Stimulated activated CD8-positive, alpha-beta memory T cell treated with anti-CD3 and anti-CD28 coated beads, Interleukin-12 subunit alpha, Interleukin-12 subunit beta, amount 100 ng/mL, for 24 hours (primary cell): Measurements from ENCODE around the gene C6orf141.

Experiments
- DNase-seq: peaks from one replicate; pipeline ENCODE4 v3.0.0-alpha.2; 2020; ENCODE audit errors: extremely low read depth

The C6orf141 gene

DNA sequence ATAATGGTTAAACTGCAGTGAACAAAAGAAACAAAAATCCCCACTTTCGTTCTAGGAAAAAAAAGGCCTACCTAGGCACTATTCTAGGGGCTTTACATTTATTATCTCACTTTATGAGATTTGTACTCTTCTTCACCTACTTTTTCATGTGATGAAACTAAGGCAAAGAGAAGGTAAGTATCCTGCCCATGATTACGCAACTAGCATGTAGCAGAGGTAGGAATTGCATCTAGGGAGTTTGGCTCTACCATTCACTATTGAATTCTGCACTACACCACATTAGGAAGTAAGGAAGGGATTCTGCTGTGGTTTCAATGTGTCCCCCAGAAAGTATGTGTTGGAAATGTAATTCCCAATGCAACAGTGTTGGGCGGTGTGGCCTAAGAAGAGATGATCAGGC is 11.4 kb upstream of the C6orf141 start:
- no peak for DNase-seq

DNA sequence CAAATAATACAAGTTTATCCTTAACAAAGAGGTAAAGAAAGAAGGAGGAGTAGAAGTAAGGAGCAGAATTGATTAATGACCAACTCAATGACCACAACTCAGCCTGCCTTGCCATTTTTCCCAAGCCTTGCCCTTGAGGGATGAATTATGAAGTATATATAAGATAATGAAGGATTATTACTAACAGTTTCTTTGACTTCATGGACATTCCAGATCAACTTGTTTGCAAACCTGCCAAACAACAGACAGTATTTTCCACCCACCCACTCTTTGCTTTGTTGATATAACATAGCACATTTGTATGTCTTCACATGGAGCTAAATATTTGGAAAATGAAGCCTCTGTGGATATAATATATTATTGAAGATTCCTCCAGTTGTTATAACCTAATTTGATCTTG is 9.9 kb upstream of the C6orf141 start:
- DNase-seq = no peak

DNA sequence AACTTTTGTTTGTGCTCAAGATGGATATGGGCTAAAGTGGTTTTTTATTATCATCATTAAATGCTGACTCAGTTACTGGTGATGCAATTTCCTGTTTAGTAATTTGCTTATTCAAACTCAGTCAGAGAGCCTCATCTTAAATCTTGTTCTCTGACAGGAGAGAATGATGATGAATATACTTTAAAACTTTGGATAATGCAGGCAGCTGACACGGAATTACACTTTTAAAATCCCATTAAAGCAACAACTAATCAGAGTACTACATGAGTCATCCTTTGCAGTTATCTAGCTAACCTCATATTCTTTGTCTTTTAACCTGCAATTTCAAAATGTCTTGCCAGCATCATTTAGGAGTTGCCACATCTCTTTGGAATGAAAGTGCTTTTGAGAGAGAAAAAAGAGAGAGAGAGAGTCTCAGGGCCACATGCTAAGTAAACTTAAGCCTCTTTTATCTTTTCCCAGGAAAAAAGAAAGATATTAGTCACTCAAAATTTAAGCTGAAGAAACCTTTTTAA is 9.2 kb upstream of the C6orf141 start:
- DNase-seq = no peak

DNA sequence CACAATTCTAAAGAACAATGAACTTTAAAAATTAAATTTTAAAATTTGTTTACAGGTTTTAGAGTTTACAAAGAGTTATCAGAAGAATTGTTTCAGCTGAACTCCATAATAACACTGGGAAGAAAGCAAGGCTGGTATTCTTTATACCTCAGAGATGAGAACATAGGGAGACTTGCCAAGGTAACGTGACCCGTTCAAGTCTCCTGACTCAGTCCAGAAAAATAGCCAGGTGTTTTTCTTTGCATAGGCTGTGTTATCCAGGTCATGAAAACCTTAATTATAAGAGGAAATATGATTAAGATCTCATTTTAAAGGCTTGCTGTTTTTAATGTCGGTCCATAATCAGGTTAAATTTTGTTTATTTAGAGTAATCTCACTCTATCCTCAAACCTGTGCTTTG is 8.5 kb upstream of the C6orf141 start:
- DNase-seq = no peak

DNA sequence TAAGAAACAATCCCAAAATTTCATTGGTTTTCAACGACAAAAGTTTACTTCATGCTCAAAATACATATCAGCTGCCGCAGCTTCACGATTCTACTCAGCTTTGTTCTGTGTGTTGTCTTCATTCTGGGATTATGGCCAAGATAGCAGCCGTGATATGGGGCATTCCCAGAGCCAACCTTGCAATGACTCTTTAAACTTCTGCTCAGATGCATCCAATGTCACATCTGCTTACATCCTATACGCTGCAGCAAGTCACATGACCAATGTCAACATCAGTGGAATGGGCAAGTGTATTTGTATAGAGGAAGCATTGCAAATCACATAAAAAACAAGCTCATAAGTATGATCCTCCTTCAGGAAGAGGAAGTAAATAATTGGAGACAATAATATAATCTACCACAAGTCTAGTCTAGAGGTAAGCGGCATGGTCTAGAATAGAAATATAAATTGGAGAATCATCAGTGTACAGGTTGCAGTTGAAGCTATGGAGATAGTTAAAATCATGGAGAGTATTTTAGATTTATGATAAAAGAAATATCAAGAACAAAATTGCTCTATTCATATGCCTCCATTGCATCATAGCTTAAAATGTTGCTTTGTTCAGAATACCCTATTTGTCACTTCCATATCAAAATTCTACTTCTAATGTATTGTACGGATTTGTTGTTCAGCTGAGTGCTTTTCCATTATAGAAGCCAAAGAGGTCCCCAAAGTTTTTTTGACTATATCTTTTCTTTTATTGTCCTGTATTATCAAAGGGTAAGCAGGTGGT is 7.2 kb upstream of the C6orf141 start:
- DNase-seq = no peak

DNA sequence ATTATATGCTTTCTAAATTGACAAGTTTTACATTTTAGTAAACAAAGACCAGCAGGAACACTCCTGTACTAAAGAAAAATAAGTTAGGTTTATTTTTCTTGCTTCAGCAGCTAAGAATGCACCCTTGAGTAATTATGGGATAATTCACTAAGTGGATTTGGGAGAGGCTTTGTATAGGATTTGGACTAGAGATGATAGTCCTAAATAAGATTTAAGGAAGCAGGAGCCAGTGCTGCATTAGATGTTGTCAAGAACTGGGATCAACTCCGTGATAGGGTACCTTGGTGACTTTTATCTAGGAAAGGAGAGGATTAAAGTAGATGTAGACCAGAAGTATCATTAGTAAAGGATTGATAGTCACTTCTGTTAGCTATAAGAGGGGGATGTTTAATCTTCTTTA is 4.1 kb upstream of the C6orf141 start:
- DNase-seq = no peak

DNA sequence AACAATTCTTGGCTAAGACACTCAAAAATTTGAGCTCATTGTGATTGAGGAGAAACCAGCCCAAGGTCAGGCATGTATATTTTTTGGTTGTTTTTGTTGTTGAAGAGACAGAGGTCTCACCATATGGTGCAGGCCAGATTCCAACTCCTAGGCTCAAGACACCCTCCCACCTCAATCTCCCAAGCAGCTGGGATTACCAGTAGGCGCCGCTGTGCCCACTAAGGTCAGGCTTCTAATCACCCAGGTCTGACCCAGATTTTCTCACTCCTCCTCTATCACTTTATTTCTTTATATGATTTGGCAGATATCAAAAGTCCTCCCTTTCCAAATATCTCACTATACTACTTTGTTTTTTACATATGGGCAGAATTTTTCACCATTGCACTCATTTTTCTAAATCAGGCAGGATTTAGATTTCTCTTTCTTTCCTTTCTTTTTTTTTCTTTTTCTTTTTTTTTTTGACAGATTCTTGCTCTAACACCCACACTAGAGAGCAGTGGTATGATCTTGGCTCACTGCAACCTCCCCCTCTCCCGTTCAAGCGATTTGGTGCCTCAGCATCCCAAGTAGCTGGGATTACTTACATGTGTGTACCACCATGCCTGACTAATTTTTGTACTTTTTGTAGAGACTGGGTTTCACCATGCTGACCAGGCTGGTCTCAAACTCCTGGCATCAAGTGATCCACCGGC is 1.7 kb upstream of the C6orf141 start:
- DNase-seq = no peak

DNA sequence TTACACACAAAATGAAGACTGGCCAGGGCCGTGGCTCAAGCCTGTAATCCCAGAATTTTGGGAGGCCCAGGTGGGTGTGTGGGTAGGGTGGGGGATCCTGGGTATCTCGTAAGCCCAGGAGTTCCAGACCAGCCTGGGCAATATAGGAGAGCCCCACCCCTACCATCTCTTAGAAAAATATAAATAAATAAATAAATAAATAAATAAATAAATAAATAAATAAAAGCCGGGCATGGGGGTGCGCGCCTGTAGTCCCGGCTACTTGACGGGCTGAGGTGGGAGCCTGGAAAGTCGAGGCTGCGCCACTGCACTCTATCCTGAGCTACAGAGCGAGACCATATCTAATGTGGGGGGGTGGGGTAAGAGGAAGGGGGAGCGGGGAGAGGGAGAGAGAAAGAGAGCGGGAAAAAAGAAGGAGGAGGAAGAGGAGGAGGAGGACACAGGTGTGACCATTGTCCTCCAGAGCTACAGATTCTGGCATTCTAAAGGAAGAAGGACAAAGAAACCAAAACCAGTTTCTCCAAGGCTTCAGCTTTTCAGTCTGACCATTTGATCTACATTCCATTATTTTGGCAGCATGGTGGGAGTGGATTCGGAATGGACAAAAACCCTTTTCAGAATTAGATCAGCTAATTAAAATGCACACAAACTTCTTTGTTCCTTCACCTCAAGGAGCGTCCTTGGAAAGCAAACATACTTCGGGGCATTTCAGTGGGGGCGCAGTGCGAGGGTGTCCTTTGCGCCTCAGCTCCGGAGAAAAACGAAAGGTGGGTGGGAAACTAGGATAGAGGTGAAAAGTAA is 577 bp upstream of the C6orf141 start:
- DNase-seq = no peak

DNA sequence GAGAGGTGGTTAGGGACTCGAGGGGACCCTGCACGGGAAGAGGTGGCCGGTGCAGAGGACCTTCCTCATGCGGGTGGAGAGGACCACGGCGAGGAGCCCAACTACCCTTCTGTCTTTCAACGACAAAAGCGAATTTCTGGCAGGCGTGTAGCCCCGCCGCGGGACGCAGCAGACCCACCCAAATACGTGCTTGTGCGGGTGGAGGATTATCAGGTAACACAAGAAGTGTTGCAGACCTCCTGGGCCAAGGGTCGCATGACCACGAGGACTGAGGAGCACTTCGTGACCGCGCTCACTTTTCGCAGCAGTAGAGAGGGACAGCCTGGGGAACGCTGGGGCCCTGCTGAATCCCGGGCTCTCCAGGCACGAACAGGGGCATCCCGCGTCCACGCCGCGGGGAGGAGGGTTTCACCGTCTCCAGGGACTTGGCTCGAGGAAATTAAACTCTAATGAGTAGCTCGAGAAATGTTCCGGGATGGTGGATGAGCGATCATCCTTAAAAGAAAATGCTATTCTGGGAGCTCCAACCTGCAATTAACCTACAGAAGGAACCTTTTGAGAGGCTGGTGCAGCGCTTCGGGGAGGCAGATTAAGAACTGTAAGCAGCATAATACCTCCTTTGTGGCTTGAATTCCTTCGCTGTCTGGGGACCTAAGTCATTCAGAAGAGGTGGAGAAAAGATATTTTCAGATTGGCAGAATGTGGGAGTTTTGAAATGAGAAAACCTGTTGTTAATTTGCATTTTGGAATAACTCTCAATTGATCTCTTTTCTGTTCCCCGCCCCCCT is 804 bp downstream of the C6orf141 start:
- DNase-seq = no peak

DNA sequence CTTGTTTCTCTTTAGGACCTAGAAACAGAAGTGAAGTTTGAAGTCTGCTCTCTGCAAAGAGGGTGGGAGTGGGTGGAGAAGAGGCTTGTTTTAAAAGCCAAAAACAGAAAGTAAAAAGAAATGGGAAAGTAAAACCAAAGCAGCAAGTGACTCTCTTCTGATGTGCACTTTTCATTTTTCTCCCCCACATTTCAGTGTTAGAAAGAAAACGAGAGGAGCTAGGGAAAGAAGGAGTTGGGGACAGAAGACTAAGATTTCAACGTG is 1.3 kb downstream of the C6orf141 start:
- DNase-seq = no peak

DNA sequence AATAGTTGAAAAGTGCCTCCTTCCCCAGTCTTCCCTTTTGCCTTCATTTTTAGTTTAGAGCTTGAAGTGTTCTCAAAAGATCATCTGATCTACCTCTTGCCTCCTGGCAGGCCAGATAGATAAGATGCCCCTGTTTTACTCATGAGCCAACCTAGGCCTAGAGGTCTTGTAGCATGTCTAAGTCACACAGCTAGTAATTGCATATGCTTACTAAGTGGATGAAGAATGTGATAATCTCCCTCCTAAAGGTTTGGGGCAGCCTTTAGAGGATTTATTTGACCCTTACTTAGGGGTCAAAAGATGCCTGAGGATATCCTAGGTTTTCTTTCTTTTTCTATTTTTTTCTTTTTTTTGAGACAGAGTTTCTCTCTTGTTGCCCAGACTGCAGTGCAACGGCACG is 2.1 kb downstream of the C6orf141 start:
- no peak for DNase-seq

DNA sequence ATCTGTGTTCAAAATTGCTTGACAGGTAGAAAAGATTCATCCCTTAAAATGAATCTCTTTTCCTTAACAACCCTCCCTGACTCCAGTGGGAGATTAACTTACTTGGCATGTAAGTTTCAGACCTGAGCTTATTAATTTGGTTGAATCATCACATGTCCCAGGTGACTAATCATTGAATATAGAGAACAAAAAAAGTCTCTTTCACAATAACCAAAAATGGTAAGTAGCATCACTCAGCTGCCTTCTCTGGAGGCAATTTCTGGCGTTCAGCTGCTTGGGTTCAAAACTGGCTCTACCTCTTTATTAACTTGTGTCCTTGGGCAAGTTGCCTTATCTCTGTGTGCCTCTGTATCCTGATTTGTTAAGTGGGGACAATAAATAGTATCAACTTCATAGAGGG is 2.9 kb downstream of the C6orf141 start:
- no peak for DNase-seq

DNA sequence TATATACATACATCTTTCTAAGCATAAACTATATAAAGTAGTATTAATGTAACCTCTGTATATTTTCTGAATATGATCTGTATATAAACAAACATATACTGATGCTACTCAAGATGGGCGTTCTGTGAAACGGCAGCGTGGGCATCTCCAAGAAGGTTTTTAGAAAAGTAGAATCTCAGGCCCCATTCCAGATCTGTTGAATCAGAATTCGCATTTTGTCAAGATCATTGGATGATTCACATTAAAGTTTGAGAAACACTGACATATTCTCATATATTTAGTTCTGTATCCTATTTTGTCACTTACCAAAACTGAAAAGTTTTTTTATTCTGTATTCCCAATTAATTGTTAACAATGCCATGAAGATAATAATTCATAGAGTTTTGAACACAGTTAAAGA is 5.5 kb downstream of the C6orf141 start:
- no peak for DNase-seq

DNA sequence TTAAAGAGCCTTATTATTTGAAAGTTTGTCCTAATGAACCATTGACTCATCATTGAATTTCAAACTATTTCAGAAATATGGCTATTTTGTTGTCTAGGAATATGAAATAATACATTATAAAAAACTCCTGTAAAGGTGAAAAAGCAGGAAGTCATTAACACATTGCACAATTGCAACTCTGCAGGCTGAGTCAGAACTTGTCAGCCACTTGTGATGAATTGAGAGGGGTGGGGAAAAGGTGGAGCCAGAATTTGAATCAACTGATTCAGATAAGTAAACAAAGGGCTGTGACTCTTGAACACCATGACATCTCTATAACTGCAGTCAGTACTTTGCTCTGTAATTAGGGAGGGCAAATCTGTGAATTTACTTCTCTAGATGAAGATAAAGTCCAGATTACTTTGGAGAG is 6.0 kb downstream of the C6orf141 start:
- no peak for DNase-seq

DNA sequence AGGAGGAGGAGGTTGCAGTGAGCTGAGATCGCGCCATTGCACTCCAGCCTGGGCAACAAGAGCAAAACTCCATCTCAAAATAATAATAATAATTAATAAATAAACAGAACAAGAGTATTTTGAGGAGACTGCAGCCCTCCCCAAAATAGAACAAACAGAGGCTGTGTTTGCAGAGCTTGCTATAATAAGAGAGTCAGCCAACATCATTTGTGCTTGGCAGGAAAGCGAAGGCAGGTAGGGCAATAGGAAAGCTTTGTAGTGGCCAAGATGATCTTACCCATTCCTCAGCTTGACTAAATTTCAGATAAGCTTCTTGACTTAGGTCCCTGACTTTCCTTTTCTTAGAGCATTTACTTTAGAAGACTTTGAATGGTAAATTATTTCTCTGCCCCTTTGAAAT is 6.7 kb downstream of the C6orf141 start:
- DNase-seq = no peak

DNA sequence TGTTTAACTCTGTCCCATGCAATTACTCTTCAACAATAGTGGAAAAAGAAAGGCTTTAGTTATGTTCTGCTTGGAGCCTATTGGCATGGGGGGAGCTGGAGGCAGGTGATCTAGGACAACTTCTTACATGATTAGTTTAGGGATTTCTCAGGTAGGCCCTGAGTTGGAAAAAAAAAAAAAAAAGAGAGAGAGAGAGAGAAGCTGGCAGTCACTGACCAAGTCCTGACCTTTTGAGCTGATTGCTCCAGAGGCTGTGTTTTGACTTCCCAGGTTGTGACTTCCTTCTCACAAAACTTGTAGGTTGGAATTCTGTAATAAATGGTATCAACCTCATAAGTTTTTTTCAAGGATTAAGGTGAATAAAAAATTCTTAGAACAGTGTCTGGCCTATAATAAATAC is 7.8 kb downstream of the C6orf141 start:
- no peak for DNase-seq

DNA sequence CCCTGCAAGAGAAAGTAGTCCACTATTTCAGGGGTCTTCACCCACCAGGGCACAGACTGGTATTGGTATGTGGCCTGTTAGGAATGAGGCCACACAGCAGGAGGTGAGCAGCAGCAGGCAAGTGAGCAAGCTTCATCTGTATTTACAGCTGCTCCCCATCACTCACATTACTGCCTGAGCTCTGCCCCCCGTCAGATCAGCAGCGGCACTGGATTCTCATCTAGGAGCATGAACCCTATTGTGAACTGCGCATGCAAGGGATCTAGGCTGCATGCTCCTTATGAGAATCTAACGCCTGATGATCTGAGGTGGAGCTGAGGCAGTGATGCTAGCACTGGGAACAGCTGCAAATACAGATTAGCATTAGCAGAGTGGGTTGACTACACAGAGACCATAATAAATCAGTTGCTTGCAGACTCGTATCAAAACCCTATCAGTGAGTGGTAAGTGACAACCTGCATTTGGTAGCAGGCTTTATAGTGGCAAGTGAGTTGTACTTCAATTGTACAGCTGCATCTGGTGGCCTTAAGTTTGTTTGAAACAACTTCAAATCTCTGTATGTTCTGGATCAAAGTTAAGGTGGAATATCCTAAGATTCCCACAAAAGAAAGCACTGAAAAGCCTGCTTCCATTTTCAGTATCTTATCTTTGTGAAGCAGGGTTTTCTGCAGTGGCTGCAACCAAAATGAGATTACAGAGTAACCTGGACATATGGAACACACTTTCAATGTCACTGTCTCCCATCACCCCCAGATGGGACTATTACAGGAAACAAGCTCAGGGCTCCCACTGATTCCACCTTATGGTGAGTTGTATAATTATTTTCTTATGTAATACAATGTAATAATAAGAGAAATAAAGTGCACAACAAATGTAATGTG is 12.8 kb downstream of the C6orf141 start:
- no peak for DNase-seq

DNA sequence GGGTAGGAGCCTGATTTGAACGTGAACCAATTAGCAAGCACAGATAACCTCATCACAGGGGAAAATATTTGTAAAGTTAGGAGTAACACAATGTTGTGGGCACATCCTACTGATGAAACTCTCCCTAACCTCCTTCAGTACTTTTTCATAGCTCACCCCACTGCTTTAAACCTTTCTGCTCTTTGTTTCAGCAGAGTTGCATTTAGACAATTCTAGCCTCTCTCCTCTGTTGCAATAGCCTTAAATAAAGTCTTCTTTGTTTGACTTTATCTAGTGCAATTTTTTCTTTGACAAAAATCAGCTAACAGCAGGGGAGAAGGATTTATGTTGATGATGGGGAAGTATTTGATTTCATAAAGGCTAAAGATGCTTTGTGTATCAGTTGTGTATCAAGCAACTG is 14.1 kb downstream of the C6orf141 start:
- no peak for DNase-seq

DNA sequence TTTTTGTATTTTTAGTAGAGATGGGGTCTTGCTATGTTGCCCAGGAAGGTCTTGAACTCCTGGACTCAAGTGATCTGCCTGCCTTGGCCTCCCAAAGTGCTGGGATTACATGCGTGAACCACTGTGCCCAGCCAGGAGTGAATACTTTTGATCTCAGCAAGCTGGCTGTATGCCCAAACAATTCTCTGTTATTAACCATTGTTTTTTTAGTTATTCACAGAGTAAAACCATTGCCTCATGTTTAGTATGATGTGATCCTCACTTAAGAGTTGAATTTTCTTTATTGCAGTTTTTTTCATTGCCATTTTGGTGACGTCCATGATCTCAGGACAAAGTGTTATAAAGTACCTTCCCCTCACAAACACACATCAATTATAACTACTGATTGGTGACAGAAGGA is 14.8 kb downstream of the C6orf141 start:
- DNase-seq = no peak

DNA sequence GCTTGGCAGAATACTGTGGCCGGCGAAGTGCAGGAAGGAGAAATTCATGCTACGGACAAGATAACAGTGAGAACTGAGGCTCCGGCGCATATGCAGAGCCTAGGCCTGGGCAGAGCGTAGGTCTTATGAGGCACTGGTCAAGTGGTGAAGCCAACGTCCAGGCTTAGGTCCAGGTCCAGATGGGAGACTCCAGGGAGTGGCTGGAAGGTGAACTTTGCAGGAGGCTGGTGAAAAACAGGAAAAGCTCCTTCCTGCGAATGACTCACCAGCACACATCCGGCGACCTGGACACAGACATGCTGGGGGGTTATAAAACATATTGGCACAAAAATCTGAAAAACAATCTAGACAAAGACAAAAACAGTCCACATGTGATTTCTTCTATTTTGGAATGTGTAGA is 15.4 kb downstream of the C6orf141 start:
- no peak for DNase-seq

DNA sequence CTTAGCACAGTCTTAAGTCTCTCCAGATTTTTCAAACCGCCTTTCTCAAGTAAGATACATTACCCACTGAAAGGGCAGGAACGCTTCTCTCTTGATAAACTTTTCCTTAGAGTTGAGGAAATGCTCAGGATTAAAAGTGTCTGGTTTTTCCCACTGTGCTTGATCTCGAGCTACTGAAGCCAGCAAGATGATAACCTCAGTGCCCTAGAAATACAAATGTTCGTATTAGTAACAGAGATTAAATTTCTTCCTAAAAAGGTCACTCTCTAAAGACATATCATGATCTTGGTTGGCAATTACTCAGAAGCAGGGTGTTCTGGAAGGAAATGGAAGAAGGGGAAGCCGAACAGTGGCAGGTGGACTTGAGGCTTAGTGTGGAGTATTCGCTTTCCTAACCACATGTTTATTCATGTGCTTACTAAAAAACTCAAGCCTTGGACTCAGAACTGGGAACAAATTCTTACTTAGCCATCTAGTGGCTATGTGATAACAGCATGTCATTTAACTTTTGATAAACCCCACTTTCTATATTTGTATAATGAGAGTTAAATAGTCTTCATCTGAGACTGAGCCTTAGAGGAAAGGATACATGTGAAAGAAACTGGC is 20.1 kb downstream of the C6orf141 start:
- no peak for DNase-seq
